Spinal cord (tissue), 10 donors: ENCODE results near the gene ZNF438. TPM values are rescaled to one million over a fixed set of nuclear protein-coding genes. Genes with fewer than 3 reads are reported as not detected.
A peak's percentile ranks its signal among the peaks of the same experiment; 100 is the strongest.
"Not testable (repeated sequence)": the region's sequence is repeated elsewhere in the genome, so short reads cannot be mapped to it uniquely, and the experiment has no call there.

Experiments
- DNase-seq, 6 donors: peaks; one replicate each; pipeline versions ENCODE4 v3.0.0 to v3.0.0-alpha.2; 2013 to 2015; ENCODE audit warnings: low spot score in 6 of 6, low read depth in 4 of 6
- H3K27ac ChIP-seq: one replicate; pipeline ENCODE4 v1.5.1; 2013; ENCODE audit warnings: low read depth, low read length, control low read depth
- H3K27me3 ChIP-seq: one replicate; pipeline ENCODE4 v1.6.1; 2013; ENCODE audit warnings: low read length; ENCODE audit not compliant: control insufficient read depth, insufficient read depth
- H3K36me3 ChIP-seq: one replicate; pipeline ENCODE4 v1.6.1; 2013; ENCODE audit warnings: low read length; ENCODE audit not compliant: control insufficient read depth, insufficient read depth
- H3K4me1 ChIP-seq: one replicate; pipeline ENCODE4 v1.6.1; 2013; ENCODE audit warnings: low read length; ENCODE audit not compliant: control insufficient read depth, insufficient read depth
- H3K4me3 ChIP-seq: one replicate; pipeline ENCODE4 v1.5.1; 2013; ENCODE audit warnings: low read depth, low read length, control low read depth
- H3K9me3 ChIP-seq: one replicate; pipeline ENCODE4 v1.6.1; 2013; ENCODE audit warnings: low read length; ENCODE audit not compliant: control insufficient read depth, insufficient read depth
- WGBS: methylation state at CpG from one replicate; pipeline ENCODE4 v1.1.5; 2013; ENCODE audit warnings: missing lambda C conversion rate; ENCODE audit not compliant: insufficient coverage; 5-methylcytosine and 5-hydroxymethylcytosine counted together
- polyA plus RNA-seq, 2 donors: library from polyadenylated mRNA; unstranded; fragments of 120-200 nt; gene quantifications; one replicate each; pipeline ENCODE4 v1.2.1, GENCODE V29; 2013; ENCODE audit not compliant: insufficient read length in 2 of 2
- total RNA-seq, 2 donors: library from RNA; depleted of rRNA in 1 of 2; stranded (reverse); fragments of 120-200 nt in 1 of 2; fragments of >200 nt in 1 of 2; gene quantifications; one replicate each; pipeline versions ENCODE4 v1.2.3 to v1.2.4, GENCODE V29; 2013 to 2014
- donor health status: healthy.

The ZNF438 gene
- total and polyA plus RNA-seq, 4 donors = 5.8 to 12.4 (median 7.0) TPM

DNA sequence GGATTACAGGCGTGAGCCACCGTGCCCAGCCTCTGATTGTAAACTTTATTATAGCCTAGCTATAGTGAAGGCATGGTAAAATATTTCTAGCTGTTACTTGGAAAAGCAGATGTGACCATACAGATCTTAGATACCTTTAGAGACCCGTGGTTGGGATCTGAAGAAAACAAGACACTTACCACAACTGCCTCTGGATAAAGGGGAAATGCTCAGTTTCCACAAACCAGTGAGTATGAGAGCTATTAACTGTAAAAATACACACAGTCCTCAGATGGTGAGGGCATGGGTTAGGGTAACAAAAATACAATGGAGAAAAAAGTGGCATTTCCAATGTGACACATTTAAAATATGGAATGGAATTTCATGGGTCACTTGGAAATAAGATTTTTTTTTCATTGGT, 63.0 kb downstream of the ZNF438 start:
- no CpG with 5 or more reads among the region's 3 CpGs for WGBS
- no peak overlapping the region for H3K27ac ChIP-seq
- no peak for DNase-seq
- no peaks in the 10 kb centered on the region for H3K4me1 ChIP-seq
- H3K36me3 ChIP-seq = no peaks in the 10 kb centered on the region
- H3K27me3 ChIP-seq = no peaks in the 10 kb centered on the region
- H3K4me3 ChIP-seq = no peak overlapping the region
- no peaks in the 10 kb centered on the region for H3K9me3 ChIP-seq

DNA sequence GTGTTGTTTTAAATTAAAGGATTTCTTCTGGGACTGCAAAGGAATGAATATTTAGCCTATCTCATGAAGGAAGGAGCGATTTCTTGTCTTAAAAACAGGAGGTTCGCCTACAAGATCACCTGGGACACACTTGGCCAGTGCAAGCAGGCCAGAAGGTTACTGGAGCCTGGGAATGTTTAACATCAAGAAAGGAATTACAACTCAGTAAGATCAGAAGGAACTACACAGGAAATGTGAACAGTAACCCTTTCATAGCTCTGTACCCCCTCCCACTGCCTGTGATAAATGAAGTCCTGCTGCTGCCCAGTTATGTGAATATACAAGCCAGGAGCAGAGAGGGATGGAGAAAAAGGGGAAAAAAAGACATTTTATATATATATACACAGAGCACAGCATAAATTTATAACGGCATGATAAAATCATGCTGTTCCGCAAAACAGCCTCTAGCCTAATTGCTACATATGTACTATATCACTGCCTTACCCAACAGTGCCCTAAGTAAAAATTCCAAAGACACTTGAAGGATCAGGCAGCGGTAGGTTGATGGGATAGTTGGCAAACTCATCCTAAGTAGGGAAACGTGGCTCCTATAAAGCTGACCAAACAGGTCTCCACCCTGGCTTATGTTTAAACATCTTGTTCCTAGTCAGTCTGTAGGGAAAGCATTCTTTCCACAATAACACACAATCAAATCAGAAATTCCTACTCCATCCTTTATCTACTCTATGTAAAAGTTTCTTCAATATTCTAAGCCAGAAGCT, 63.8 kb downstream of the ZNF438 start:
- peak overlapping the region; percentile 21 for H3K27ac ChIP-seq
- DNase-seq = peak in 2 of 6 donors; percentile 15 to 22
- no peaks in the 10 kb centered on the region for H3K36me3 ChIP-seq
- H3K4me3 ChIP-seq = no peak overlapping the region
- WGBS = no CpG with 5 or more reads among the region's 6 CpGs
- no peaks in the 10 kb centered on the region for H3K4me1 ChIP-seq
- H3K27me3 ChIP-seq = no peaks in the 10 kb centered on the region
- no peaks in the 10 kb centered on the region for H3K9me3 ChIP-seq

GRCh38 chr10:30963992-30964930, 67.4 kb downstream of the ZNF438 start:
- no peak for DNase-seq
- Histone ChIP-seq H3K27ac (no peak overlapping the region), H3K4me3 (no peak overlapping the region), H3K4me1 (no peaks in the 10 kb centered on the region), H3K36me3 (no peaks in the 10 kb centered on the region), H3K27me3 (no peaks in the 10 kb centered on the region), H3K9me3 (no peaks in the 10 kb centered on the region)
- WGBS = 82% methylated on average over 2 of the region's 6 CpGs

- Histone ChIP-seq H3K27ac (no peak overlapping the region), H3K9me3 (no peaks in the 10 kb centered on the region), H3K4me1 (no peaks in the 10 kb centered on the region), H3K27me3 (no peaks in the 10 kb centered on the region), H3K36me3 (no peaks in the 10 kb centered on the region), H3K4me3 (no peak overlapping the region)
- no peak for DNase-seq
- no CpG with 5 or more reads among the region's 4 CpGs for WGBS
Observed at GRCh38 chr10:30962522-30962921, 69.1 kb downstream of the ZNF438 start.

DNA sequence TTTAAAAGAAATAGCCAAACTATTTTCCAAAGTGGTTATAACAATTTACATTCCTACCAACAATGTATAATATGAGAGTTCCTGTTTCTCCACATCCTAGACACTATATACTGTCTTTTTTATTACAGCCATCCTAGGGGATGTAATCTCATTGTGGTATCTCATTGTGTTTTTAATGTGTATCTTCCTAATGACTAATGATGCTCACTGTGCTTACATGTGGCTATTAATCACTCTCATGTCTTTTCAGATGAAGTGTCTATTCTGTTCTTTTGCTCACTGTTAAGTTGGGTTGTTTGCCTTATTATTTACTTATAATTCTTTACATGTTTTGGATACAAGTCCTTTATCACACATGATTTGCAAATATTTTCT, 71.8 kb downstream of the ZNF438 start:
- no peaks in the 10 kb centered on the region for H3K27me3 ChIP-seq
- H3K27ac ChIP-seq = no peak overlapping the region
- H3K9me3 ChIP-seq = no peaks in the 10 kb centered on the region
- DNase-seq = no peak
- H3K36me3 ChIP-seq = no peaks in the 10 kb centered on the region
- H3K4me3 ChIP-seq = no peak overlapping the region
- no peaks in the 10 kb centered on the region for H3K4me1 ChIP-seq

- not testable (repeated sequence) for H3K27me3 ChIP-seq, H3K4me1 ChIP-seq, H3K36me3 ChIP-seq, DNase-seq, H3K9me3 ChIP-seq, H3K27ac ChIP-seq, H3K4me3 ChIP-seq
- no CpG with 5 or more reads among the region's 4 CpGs for WGBS
Observed at GRCh38 chr10:30949218-30949617, 82.4 kb downstream of the ZNF438 start.

- Histone ChIP-seq H3K27ac (no peak overlapping the region), H3K27me3 (no peaks in the 10 kb centered on the region), H3K9me3 (no peaks in the 10 kb centered on the region), H3K4me3 (no peak overlapping the region), H3K4me1 (no peaks in the 10 kb centered on the region), H3K36me3 (no peaks in the 10 kb centered on the region)
- 88% methylated on average over 3 of the region's 4 CpGs for WGBS
- DNase-seq = no peak
Observed at GRCh38 chr10:30944005-30944404, 87.7 kb downstream of the ZNF438 start.

GRCh38 chr10:30943451-30943850, 88.2 kb downstream of the ZNF438 start:
- Histone ChIP-seq H3K36me3 (no peaks in the 10 kb centered on the region), H3K4me3 (no peak overlapping the region), H3K27ac (no peak overlapping the region), H3K27me3 (no peaks in the 10 kb centered on the region), H3K9me3 (no peaks in the 10 kb centered on the region), H3K4me1 (no peaks in the 10 kb centered on the region)
- DNase-seq = no peak

- H3K36me3 ChIP-seq = no peaks in the 10 kb centered on the region
- no peaks in the 10 kb centered on the region for H3K27me3 ChIP-seq
- no peak overlapping the region for H3K27ac ChIP-seq
- no peak overlapping the region for H3K4me3 ChIP-seq
- WGBS = 54% methylated on average over 4 of the region's 6 CpGs
- no peaks in the 10 kb centered on the region for H3K4me1 ChIP-seq
- no peaks in the 10 kb centered on the region for H3K9me3 ChIP-seq
- DNase-seq = peak in 1 of 6 donors; percentile 11
Observed at GRCh38 chr10:30940256-30940655, 91.4 kb downstream of the ZNF438 start.
